Osteoblast (primary cell): ENCODE data around the gene ADARB2. TPM values are rescaled to one million over a fixed set of nuclear protein-coding genes. Genes with fewer than 3 reads are reported as not detected.

Experiments
- DNase-seq: peaks from one replicate; pipeline ENCODE4 v3.0.0; 2011; ENCODE audit warnings: low spot score, mixed read lengths; ENCODE audit not compliant: insufficient read length; ENCODE audit errors: missing footprints
- H2AFZ ChIP-seq: 2 replicates; pipeline ENCODE4 v1.6.0; 2011; ENCODE audit warnings: mild to moderate bottlenecking, low read length
- H3K27ac ChIP-seq: 2 replicates; pipeline ENCODE4 v1.5.1; 2011; ENCODE audit warnings: mild to moderate bottlenecking, low read depth, low read length, moderate library complexity
- H3K27me3 ChIP-seq: 2 replicates; pipeline ENCODE4 v1.6.0; 2012; ENCODE audit warnings: mild to moderate bottlenecking, control low read depth, inconsistent platforms, low read length, moderate library complexity; ENCODE audit not compliant: insufficient read depth
- H3K36me3 ChIP-seq: 2 replicates; pipeline ENCODE4 v1.5.1; 2011; ENCODE audit warnings: mild to moderate bottlenecking, low read length, control low read depth, moderate library complexity; ENCODE audit not compliant: insufficient read depth
- H3K4me1 ChIP-seq: 2 replicates; pipeline ENCODE4 v1.5.1; 2011; ENCODE audit warnings: mild to moderate bottlenecking, low read length, control low read depth, moderate library complexity; ENCODE audit not compliant: insufficient read depth
- H3K4me2 ChIP-seq: 2 replicates; pipeline ENCODE4 v1.6.0; 2011; ENCODE audit warnings: mild to moderate bottlenecking, low read length; ENCODE audit not compliant: insufficient read depth
- H3K4me3 ChIP-seq: fragments of 200-600 bp; sonication (generic); 3 replicates; pipeline ENCODE4 v1.5.1; 2012; ENCODE audit warnings: mild to moderate bottlenecking, low read length, inconsistent platforms; ENCODE audit not compliant: insufficient read depth
- H3K79me2 ChIP-seq: 2 replicates; pipeline ENCODE4 v1.6.0; 2012; ENCODE audit warnings: mild to moderate bottlenecking, low read length, control low read depth, inconsistent platforms; ENCODE audit not compliant: insufficient read depth
- H3K9me3 ChIP-seq: 2 replicates; pipeline ENCODE4 v1.5.1; 2011; ENCODE audit warnings: low read depth, low read length, control low read depth
- H4K20me1 ChIP-seq: 2 replicates; pipeline ENCODE4 v1.6.0; 2012; ENCODE audit warnings: mild to moderate bottlenecking, low read length, control low read depth; ENCODE audit not compliant: insufficient read depth
- CTCF ChIP-seq: IDR thresholded peaks from 2 replicates; pipeline ENCODE4 v1.5.1; 2011; ENCODE audit warnings: mild to moderate bottlenecking, low read depth, low read length, moderate library complexity; ENCODE audit errors: extremely low read depth
- total RNA-seq: library from RNA; depleted of rRNA; stranded (reverse); fragments of >200 nt; gene quantifications from 2 replicates; pipeline ENCODE4 v1.2.3, GENCODE V29; 2012

The ADARB2 gene
- total RNA-seq, 1 donor: not detected

GRCh38 chr10:1663226-1663625 is 74.1 kb downstream of the ADARB2 start:
- no peaks in the 10 kb centered on the region for H4K20me1 ChIP-seq

GRCh38 chr10:1662438-1663025 is 74.8 kb downstream of the ADARB2 start:
- H3K4me2 ChIP-seq: no peak overlapping the region
- H3K4me1 ChIP-seq: no peaks in the 10 kb centered on the region
- no peaks in the 10 kb centered on the region for H3K27me3 ChIP-seq
- H2AFZ ChIP-seq: no peak overlapping the region
- no peak for TF ChIP-seq CTCF
- no peaks in the 10 kb centered on the region for H4K20me1 ChIP-seq
- no peaks in the 10 kb centered on the region for H3K79me2 ChIP-seq
- no peaks in the 10 kb centered on the region for H3K36me3 ChIP-seq
- H3K27ac ChIP-seq: no peak overlapping the region
- no peak overlapping the region for H3K4me3 ChIP-seq
- no peaks in the 10 kb centered on the region for H3K9me3 ChIP-seq
- peak; percentile 41 for DNase-seq

More at GRCh38 chr10:1663226-1663625, 74.1 kb downstream of the ADARB2 start:
- H3K27ac ChIP-seq: no peak overlapping the region
- no peaks in the 10 kb centered on the region for H3K36me3 ChIP-seq
- no peak overlapping the region for H3K4me3 ChIP-seq
- TF ChIP-seq CTCF: no peak
- peak; percentile 15 for DNase-seq
- H3K9me3 ChIP-seq: no peaks in the 10 kb centered on the region
- H3K79me2 ChIP-seq: no peaks in the 10 kb centered on the region
- no peak overlapping the region for H2AFZ ChIP-seq
- no peaks in the 10 kb centered on the region for H3K4me1 ChIP-seq
- H3K4me2 ChIP-seq: no peak overlapping the region
- no peaks in the 10 kb centered on the region for H3K27me3 ChIP-seq

GRCh38 chr10:1661859-1662437 is 75.4 kb downstream of the ADARB2 start:
- H3K4me2 ChIP-seq: no peak overlapping the region
- no peaks in the 10 kb centered on the region for H3K36me3 ChIP-seq
- H3K4me3 ChIP-seq: no peak overlapping the region
- no peaks in the 10 kb centered on the region for H3K9me3 ChIP-seq
- H3K79me2 ChIP-seq: no peaks in the 10 kb centered on the region
- no peaks in the 10 kb centered on the region for H3K27me3 ChIP-seq
- no peak for TF ChIP-seq CTCF
- H2AFZ ChIP-seq: no peak overlapping the region
- DNase-seq: peak; percentile 9
- no peaks in the 10 kb centered on the region for H3K4me1 ChIP-seq
- no peaks in the 10 kb centered on the region for H4K20me1 ChIP-seq
- no peak overlapping the region for H3K27ac ChIP-seq

GRCh38 chr10:1661416-1661815 is 75.9 kb downstream of the ADARB2 start:
- Histone ChIP-seq H2AFZ (no peak overlapping the region), H3K4me3 (no peak overlapping the region), H3K36me3 (no peaks in the 10 kb centered on the region), H4K20me1 (no peaks in the 10 kb centered on the region), H3K4me2 (no peak overlapping the region), H3K79me2 (no peaks in the 10 kb centered on the region), H3K27me3 (no peaks in the 10 kb centered on the region), H3K4me1 (no peaks in the 10 kb centered on the region), H3K27ac (no peak overlapping the region), H3K9me3 (no peaks in the 10 kb centered on the region)
- no peak for TF ChIP-seq CTCF
- no peak for DNase-seq
